HEK293 (cell line): ENCODE measurements around the gene IFT52.

Experiments
- CTCF ChIA-PET: fragments of 350-600 bp; formaldehyde crosslinking; extraction: SDS; loops from one replicate; lab custom pipeline; 2021; ENCODE audit warnings: antibody characterized with exemption; lab: Yijun Ruan, JAX
- POLR2A ChIA-PET: fragments of 300-600 bp; formaldehyde crosslinking; extraction: SDS; loops from one replicate; lab custom pipeline; 2020; ENCODE audit warnings: antibody characterized with exemption, inconsistent platforms; lab: Yijun Ruan, JAX
- H3K27ac ChIP-seq: fragments of 200-500 bp; sonication (Bioruptor generic); 2 replicates; pipeline ENCODE4 v1.5.1; 2014; ENCODE audit warnings: low read depth, low read length, control low read depth, inconsistent platforms; ENCODE audit errors: extremely low read depth
- H3K36me3 ChIP-seq, 2 experiments: fragments of 200-500 bp in 1 of 2; sonication (Bioruptor generic) in 1 of 2; 1 replicate in 1 of 2; 2 replicates in 1 of 2; pipeline ENCODE4 v1.5.1; 2014 to 2017; ENCODE audit warnings: inconsistent platforms in 2 of 2, low read length in 2 of 2; ENCODE audit not compliant: control insufficient read depth in 2 of 2, insufficient read depth in 1 of 2
- H3K4me1 ChIP-seq: fragments of 200-500 bp; sonication (Bioruptor generic); 2 replicates; pipeline ENCODE4 v1.5.1; 2014; ENCODE audit warnings: mild to moderate bottlenecking, low read length, inconsistent platforms; ENCODE audit not compliant: control insufficient read depth, insufficient read depth
- H3K4me3 ChIP-seq: 2 replicates; pipeline ENCODE4 v1.5.1; 2011; ENCODE audit warnings: low read depth, mild to moderate bottlenecking, control low read depth, low read length, moderate library complexity
- H3K9me3 ChIP-seq: fragments of 200-500 bp; sonication (Bioruptor generic); 2 replicates; pipeline ENCODE4 v1.5.1; 2014; ENCODE audit warnings: low read depth, low read length, inconsistent platforms; ENCODE audit not compliant: control insufficient read depth, insufficient read depth
- KLF7 ChIP-seq: fragments of 450-650 bp; formaldehyde crosslinking; IDR thresholded peaks from 2 replicates; pipeline ENCODE4 v1.5.1; 2016; ENCODE audit warnings: missing biosample characterization, missing genetic modification characterization, borderline replicate concordance
- REPIN1 ChIP-seq: fragments of 450-650 bp; formaldehyde crosslinking; IDR thresholded peaks from 2 replicates; pipeline ENCODE4 v1.5.1; 2017; ENCODE audit warnings: missing biosample characterization, missing genetic modification characterization, low read depth
- SCRT1 ChIP-seq: fragments of 450-650 bp; formaldehyde crosslinking; IDR thresholded peaks from 2 replicates; pipeline ENCODE4 v1.5.1; 2016; ENCODE audit warnings: missing biosample characterization, missing genetic modification characterization, borderline replicate concordance
- SCRT2 ChIP-seq: fragments of 450-650 bp; formaldehyde crosslinking; IDR thresholded peaks from 2 replicates; pipeline ENCODE4 v1.5.1; 2016; ENCODE audit warnings: missing biosample characterization, missing genetic modification characterization
- YY1 ChIP-seq: fragments of 450-650 bp; formaldehyde crosslinking; IDR thresholded peaks from 2 replicates; pipeline ENCODE4 v1.5.1; 2018; ENCODE audit warnings: missing biosample characterization, missing genetic modification characterization
- ZBTB17 ChIP-seq: fragments of 450-650 bp; formaldehyde crosslinking; IDR thresholded peaks from 2 replicates; pipeline ENCODE4 v1.5.1; 2016; ENCODE audit warnings: missing biosample characterization, missing genetic modification characterization
- ZNF157 ChIP-seq: fragments of 450-650 bp; formaldehyde crosslinking; IDR thresholded peaks from 2 replicates; pipeline ENCODE4 v1.5.1; 2016; ENCODE audit warnings: missing biosample characterization, missing genetic modification characterization
- ZNF169 ChIP-seq: fragments of 450-650 bp; formaldehyde crosslinking; IDR thresholded peaks from 2 replicates; pipeline ENCODE4 v1.5.1; 2016; ENCODE audit warnings: missing biosample characterization, missing genetic modification characterization
- ZNF2 ChIP-seq: fragments of 450-650 bp; formaldehyde crosslinking; IDR thresholded peaks from 2 replicates; pipeline ENCODE4 v1.5.1; 2016; ENCODE audit warnings: missing biosample characterization, missing genetic modification characterization
- ZNF239 ChIP-seq: fragments of 450-650 bp; formaldehyde crosslinking; IDR thresholded peaks from 2 replicates; pipeline ENCODE4 v1.5.1; 2016; ENCODE audit warnings: missing biosample characterization, missing genetic modification characterization
- ZNF391 ChIP-seq: fragments of 450-650 bp; formaldehyde crosslinking; IDR thresholded peaks from 2 replicates; pipeline ENCODE4 v1.5.1; 2016; ENCODE audit warnings: low read depth, missing biosample characterization, missing genetic modification characterization, borderline replicate concordance
- ZNF394 ChIP-seq: fragments of 450-650 bp; formaldehyde crosslinking; IDR thresholded peaks from 2 replicates; pipeline ENCODE4 v1.5.1; 2016; ENCODE audit warnings: missing biosample characterization, missing genetic modification characterization, mild to moderate bottlenecking, moderate library complexity, borderline replicate concordance
- ZNF433 ChIP-seq: fragments of 450-650 bp; formaldehyde crosslinking; IDR thresholded peaks from 2 replicates; pipeline ENCODE4 v1.5.1; 2016; ENCODE audit warnings: missing biosample characterization, missing genetic modification characterization, low read depth
- ZNF510 ChIP-seq: fragments of 450-650 bp; formaldehyde crosslinking; IDR thresholded peaks from 2 replicates; pipeline ENCODE4 v1.5.1; 2018; ENCODE audit warnings: mild to moderate bottlenecking, missing genetic modification characterization, missing biosample characterization; ENCODE audit not compliant: insufficient replicate concordance
- ZNF596 ChIP-seq: fragments of 450-650 bp; IDR thresholded peaks from 2 replicates; pipeline ENCODE4 v1.5.0; 2018; ENCODE audit warnings: missing biosample characterization, mild to moderate bottlenecking, missing genetic modification characterization, moderate library complexity
- ZNF623 ChIP-seq: fragments of 450-650 bp; formaldehyde crosslinking; IDR thresholded peaks from 2 replicates; pipeline ENCODE4 v1.5.1; 2016; ENCODE audit warnings: missing biosample characterization, missing genetic modification characterization
- ZNF626 ChIP-seq: fragments of 450-650 bp; sonication (Bioruptor Pico); formaldehyde crosslinking; IDR thresholded peaks from 2 replicates; pipeline ENCODE4 v1.5.1; 2018; ENCODE audit warnings: missing biosample characterization, missing genetic modification characterization, inconsistent platforms
- ZNF664 ChIP-seq: fragments of 450-650 bp; formaldehyde crosslinking; IDR thresholded peaks from 2 replicates; pipeline ENCODE4 v1.5.1; 2016; ENCODE audit warnings: missing biosample characterization, missing genetic modification characterization
- ZNF677 ChIP-seq: fragments of 450-650 bp; IDR thresholded peaks from 2 replicates; pipeline ENCODE4 v1.5.0; 2018; ENCODE audit warnings: missing biosample characterization, mild to moderate bottlenecking, missing genetic modification characterization, moderate library complexity
- ZNF785 ChIP-seq: fragments of 450-650 bp; formaldehyde crosslinking; IDR thresholded peaks from 2 replicates; pipeline ENCODE4 v1.5.1; 2016; ENCODE audit warnings: missing biosample characterization, missing genetic modification characterization
- ZNF791 ChIP-seq: fragments of 450-650 bp; formaldehyde crosslinking; IDR thresholded peaks from 2 replicates; pipeline ENCODE4 v1.5.1; 2016; ENCODE audit warnings: missing biosample characterization, missing genetic modification characterization
- ZXDB ChIP-seq: fragments of 450-650 bp; formaldehyde crosslinking; IDR thresholded peaks from 2 replicates; pipeline ENCODE4 v1.5.1; 2016; ENCODE audit warnings: missing biosample characterization, missing genetic modification characterization
- TF ChIP-seq, protein P1 (sequence below): fragments of 450-650 bp; formaldehyde crosslinking; IDR thresholded peaks from 2 replicates; pipeline ENCODE4 v1.5.1; 2016; ENCODE audit warnings: missing biosample characterization, missing genetic modification characterization, borderline replicate concordance
- TF ChIP-seq, protein P2 (sequence below): fragments of 450-650 bp; formaldehyde crosslinking; IDR thresholded peaks from 2 replicates; pipeline ENCODE4 v1.5.1; 2016; ENCODE audit warnings: missing biosample characterization, missing genetic modification characterization
- TF ChIP-seq, protein P3 (sequence below): fragments of 450-650 bp; formaldehyde crosslinking; IDR thresholded peaks from 2 replicates; pipeline ENCODE4 v1.5.1; 2016; ENCODE audit warnings: missing biosample characterization, missing genetic modification characterization, borderline replicate concordance

Gene IFT52

DNA sequence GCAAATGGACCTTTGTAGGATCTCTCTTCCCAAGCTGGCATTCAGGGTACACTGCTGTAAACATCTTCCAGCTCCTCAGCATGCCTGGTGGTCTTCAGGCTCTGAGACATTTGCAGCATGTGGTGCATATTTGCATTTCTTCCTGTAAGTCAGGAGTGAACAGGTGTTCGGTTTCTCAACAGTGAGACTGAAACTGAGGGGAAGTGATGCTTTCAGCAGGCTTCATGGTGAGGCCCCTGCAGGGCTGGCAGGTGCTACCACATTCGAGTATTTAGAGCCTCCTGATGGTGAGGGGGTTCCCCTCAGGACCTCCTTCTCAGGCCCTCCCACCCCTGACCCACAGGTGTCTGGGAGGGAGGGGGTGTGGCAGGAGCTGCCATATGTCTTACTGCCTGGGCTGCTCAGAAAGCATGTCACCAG, 91.3 kb downstream of the IFT52 start:
- no peaks in the 10 kb centered on the region for H3K9me3 ChIP-seq
- H3K36me3 ChIP-seq: peaks cover 31 to 69% of the 10 kb centered on the region in 2 experiments; a peak in 2 of 3 replicates
- ChIA-PET POLR2A (no interaction called here), CTCF (no interaction called here)
- no peak overlapping the region for H3K27ac ChIP-seq
- H3K4me1 ChIP-seq: no peaks in the 10 kb centered on the region
- TF ChIP-seq, protein P1, sequence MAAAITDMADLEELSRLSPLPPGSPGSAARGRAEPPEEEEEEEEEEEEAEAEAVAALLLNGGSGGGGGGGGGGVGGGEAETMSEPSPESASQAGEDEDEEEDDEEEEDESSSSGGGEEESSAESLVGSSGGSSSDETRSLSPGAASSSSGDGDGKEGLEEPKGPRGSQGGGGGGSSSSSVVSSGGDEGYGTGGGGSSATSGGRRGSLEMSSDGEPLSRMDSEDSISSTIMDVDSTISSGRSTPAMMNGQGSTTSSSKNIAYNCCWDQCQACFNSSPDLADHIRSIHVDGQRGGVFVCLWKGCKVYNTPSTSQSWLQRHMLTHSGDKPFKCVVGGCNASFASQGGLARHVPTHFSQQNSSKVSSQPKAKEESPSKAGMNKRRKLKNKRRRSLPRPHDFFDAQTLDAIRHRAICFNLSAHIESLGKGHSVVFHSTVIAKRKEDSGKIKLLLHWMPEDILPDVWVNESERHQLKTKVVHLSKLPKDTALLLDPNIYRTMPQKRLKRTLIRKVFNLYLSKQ: no peak
- TF ChIP-seq SCRT1 (tag by site-specific recombination): 0 out of 2 replicates have a peak, but pooled peaks have one; percentile 67
- TF ChIP-seq YY1 (tag by site-specific recombination): no peak
- TF ChIP-seq KLF7 (tag by site-specific recombination): no peak
- no peak for TF ChIP-seq ZNF157 (tag by site-specific recombination)
- TF ChIP-seq ZNF169 (tag by site-specific recombination): no peak
- TF ChIP-seq SCRT2: peak; percentile 75
- no peak for TF ChIP-seq REPIN1 (tag by site-specific recombination)
- TF ChIP-seq ZNF626 (tag by site-specific recombination): no peak
- H3K4me3 ChIP-seq: no peak overlapping the region

DNA sequence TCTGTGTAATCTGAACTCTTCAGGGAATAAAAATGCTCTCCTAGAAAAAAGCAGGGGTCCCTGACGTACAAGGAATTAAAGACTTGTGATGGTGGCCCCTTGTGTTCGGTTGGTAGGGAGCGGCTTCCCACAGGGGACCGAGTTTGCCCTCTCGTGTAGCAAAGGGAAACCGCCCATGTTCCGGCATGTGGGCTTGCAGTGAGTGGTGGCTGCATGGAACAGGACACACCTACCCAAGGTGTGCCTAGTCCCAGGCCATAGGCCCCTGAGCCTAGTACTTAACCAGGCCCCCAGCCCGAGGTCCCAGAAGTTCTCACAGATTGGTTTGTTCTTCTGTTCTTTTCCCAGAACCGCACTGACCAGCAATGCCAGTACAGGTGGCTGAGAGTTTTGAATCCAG, 91.7 kb downstream of the IFT52 start:
- Histone ChIP-seq H3K4me1 (no peaks in the 10 kb centered on the region), H3K27ac (no peak overlapping the region), H3K36me3 (peaks cover 31 to 69% of the 10 kb centered on the region in 2 experiments; a peak in 2 of 3 replicates), H3K9me3 (no peaks in the 10 kb centered on the region), H3K4me3 (no peak overlapping the region)
- ChIA-PET CTCF (no interaction called here), POLR2A (interaction anchor here (0.7 kb wide), 1 partner anchor 15 kb away, joined by 3 read pairs; no protein-coding TSS in a partner anchor)
- TF ChIP-seq ZNF677 (tag by site-specific recombination): no peak
- TF ChIP-seq ZNF394 (tag by site-specific recombination): no peak
- TF ChIP-seq ZNF391 (tag by site-specific recombination): no peak

DNA sequence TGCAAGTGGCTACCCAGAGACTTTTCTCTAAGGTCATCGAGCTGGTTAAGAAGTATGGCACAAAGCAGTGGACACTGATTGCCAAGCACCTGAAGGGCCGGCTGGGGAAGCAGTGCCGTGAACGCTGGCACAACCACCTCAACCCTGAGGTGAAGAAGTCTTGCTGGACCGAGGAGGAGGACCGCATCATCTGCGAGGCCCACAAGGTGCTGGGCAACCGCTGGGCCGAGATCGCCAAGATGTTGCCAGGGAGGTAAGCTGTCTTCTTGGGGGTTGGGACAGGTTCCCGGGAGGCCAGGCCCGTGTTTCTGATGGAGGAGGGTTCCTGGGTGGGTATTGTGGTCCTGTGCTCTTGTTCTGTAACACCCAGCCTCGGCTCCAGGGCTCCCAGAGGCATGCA, 96.1 kb downstream of the IFT52 start:
- ChIA-PET POLR2A (no interaction called here), CTCF (interaction anchor here (1.3 kb wide), 1 partner anchor 148 kb away, joined by 3 read pairs; no protein-coding TSS in a partner anchor)
- H3K36me3 ChIP-seq: peaks cover 36 to 74% of the 10 kb centered on the region in 2 experiments
- H3K27ac ChIP-seq: no peak overlapping the region
- no peaks in the 10 kb centered on the region for H3K9me3 ChIP-seq
- no peak overlapping the region for H3K4me3 ChIP-seq
- no peaks in the 10 kb centered on the region for H3K4me1 ChIP-seq
- TF ChIP-seq ZNF510: no peak
- TF ChIP-seq, protein P2, sequence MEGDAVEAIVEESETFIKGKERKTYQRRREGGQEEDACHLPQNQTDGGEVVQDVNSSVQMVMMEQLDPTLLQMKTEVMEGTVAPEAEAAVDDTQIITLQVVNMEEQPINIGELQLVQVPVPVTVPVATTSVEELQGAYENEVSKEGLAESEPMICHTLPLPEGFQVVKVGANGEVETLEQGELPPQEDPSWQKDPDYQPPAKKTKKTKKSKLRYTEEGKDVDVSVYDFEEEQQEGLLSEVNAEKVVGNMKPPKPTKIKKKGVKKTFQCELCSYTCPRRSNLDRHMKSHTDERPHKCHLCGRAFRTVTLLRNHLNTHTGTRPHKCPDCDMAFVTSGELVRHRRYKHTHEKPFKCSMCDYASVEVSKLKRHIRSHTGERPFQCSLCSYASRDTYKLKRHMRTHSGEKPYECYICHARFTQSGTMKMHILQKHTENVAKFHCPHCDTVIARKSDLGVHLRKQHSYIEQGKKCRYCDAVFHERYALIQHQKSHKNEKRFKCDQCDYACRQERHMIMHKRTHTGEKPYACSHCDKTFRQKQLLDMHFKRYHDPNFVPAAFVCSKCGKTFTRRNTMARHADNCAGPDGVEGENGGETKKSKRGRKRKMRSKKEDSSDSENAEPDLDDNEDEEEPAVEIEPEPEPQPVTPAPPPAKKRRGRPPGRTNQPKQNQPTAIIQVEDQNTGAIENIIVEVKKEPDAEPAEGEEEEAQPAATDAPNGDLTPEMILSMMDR: no peak
- TF ChIP-seq, protein P3, sequence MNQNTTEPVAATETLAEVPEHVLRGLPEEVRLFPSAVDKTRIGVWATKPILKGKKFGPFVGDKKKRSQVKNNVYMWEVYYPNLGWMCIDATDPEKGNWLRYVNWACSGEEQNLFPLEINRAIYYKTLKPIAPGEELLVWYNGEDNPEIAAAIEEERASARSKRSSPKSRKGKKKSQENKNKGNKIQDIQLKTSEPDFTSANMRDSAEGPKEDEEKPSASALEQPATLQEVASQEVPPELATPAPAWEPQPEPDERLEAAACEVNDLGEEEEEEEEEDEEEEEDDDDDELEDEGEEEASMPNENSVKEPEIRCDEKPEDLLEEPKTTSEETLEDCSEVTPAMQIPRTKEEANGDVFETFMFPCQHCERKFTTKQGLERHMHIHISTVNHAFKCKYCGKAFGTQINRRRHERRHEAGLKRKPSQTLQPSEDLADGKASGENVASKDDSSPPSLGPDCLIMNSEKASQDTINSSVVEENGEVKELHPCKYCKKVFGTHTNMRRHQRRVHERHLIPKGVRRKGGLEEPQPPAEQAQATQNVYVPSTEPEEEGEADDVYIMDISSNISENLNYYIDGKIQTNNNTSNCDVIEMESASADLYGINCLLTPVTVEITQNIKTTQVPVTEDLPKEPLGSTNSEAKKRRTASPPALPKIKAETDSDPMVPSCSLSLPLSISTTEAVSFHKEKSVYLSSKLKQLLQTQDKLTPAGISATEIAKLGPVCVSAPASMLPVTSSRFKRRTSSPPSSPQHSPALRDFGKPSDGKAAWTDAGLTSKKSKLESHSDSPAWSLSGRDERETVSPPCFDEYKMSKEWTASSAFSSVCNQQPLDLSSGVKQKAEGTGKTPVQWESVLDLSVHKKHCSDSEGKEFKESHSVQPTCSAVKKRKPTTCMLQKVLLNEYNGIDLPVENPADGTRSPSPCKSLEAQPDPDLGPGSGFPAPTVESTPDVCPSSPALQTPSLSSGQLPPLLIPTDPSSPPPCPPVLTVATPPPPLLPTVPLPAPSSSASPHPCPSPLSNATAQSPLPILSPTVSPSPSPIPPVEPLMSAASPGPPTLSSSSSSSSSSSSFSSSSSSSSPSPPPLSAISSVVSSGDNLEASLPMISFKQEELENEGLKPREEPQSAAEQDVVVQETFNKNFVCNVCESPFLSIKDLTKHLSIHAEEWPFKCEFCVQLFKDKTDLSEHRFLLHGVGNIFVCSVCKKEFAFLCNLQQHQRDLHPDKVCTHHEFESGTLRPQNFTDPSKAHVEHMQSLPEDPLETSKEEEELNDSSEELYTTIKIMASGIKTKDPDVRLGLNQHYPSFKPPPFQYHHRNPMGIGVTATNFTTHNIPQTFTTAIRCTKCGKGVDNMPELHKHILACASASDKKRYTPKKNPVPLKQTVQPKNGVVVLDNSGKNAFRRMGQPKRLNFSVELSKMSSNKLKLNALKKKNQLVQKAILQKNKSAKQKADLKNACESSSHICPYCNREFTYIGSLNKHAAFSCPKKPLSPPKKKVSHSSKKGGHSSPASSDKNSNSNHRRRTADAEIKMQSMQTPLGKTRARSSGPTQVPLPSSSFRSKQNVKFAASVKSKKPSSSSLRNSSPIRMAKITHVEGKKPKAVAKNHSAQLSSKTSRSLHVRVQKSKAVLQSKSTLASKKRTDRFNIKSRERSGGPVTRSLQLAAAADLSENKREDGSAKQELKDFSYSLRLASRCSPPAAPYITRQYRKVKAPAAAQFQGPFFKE (tag by site-specific recombination): no peak
- TF ChIP-seq ZNF433 (tag by site-specific recombination): no peak
- TF ChIP-seq ZNF785 (tag by site-specific recombination): no peak
- no peak for TF ChIP-seq ZXDB (tag by site-specific recombination)
- no peak for TF ChIP-seq ZNF2
- no peak for TF ChIP-seq ZNF239 (tag by site-specific recombination)
- TF ChIP-seq ZBTB17: no peak
- TF ChIP-seq ZNF791: no peak
- TF ChIP-seq ZNF664 (tag by site-specific recombination): no peak
- TF ChIP-seq ZNF596 (tag by site-specific recombination): no peak
- TF ChIP-seq ZNF623 (tag by site-specific recombination): no peak
